PC-9 (cell line): ENCODE data around the gene ALDH3A1. TPM values are rescaled to one million over a fixed set of nuclear protein-coding genes. Genes with fewer than 3 reads are reported as not detected.
A peak's percentile ranks its signal among the peaks of the same experiment; 100 is the strongest.

Experiments
- BruUV-seq: library from RNA; stranded (reverse); fragments of 400-500 nt; replicated peaks from 2 replicates; lab custom pipeline; 2021; lab: Mats Ljungman, UMichigan
- CTCF ChIA-PET: fragments of 300-600 bp; sonication (Branson Sonifier 250); formaldehyde crosslinking; loops from one replicate; lab custom pipeline; 2022; ENCODE audit warnings: antibody characterized with exemption; lab: Charles Lee
- POLR2A ChIA-PET: fragments of 300-600 bp; sonication (Branson Sonifier 250); formaldehyde crosslinking; loops from one replicate; lab custom pipeline; 2022; ENCODE audit warnings: antibody characterized with exemption; ENCODE audit not compliant: unreplicated experiment; lab: Charles Lee
- DNase-seq, 2 experiments: peaks; one replicate each; pipeline versions ENCODE4 v3.0.0 to v3.0.0-alpha.2; 2015 to 2022; ENCODE audit warnings: mixed read lengths in 1 of 2
- H2AFZ ChIP-seq: fragments of 200-600 bp; sonication (generic); 2 replicates; pipeline ENCODE4 v1.8.1; 2017; ENCODE audit warnings: antibody characterized with exemption
- H3F3A ChIP-seq: fragments of 200-600 bp; sonication (generic); 2 replicates; pipeline ENCODE4 v1.8.1; 2017; ENCODE audit warnings: antibody characterized with exemption, mild to moderate bottlenecking, low read depth; ENCODE audit not compliant: insufficient read depth
- H3K27ac ChIP-seq: fragments of 200-600 bp; sonication (generic); 2 replicates; pipeline ENCODE4 v1.6.1; 2016; ENCODE audit warnings: mixed run types
- H3K27me3 ChIP-seq: fragments of 200-600 bp; sonication (generic); 2 replicates; pipeline ENCODE4 v1.6.1; 2016; ENCODE audit warnings: low read depth, mixed run types; ENCODE audit not compliant: insufficient read depth
- H3K36me3 ChIP-seq: fragments of 200-600 bp; sonication (generic); 2 replicates; pipeline ENCODE4 v1.6.1; 2016; ENCODE audit warnings: low read depth, mixed run types
- H3K4me1 ChIP-seq: fragments of 200-600 bp; sonication (generic); replicated peaks from 2 replicates; pipeline ENCODE4 v1.6.1; 2016; ENCODE audit warnings: mixed run types; ENCODE audit not compliant: insufficient read depth
- H3K4me2 ChIP-seq: fragments of 200-600 bp; sonication (generic); 2 replicates; pipeline ENCODE4 v1.6.1; 2017; ENCODE audit warnings: mixed run types
- H3K4me3 ChIP-seq: fragments of 200-600 bp; sonication (generic); 2 replicates; pipeline ENCODE4 v1.6.1; 2016; ENCODE audit warnings: mixed run types
- H3K79me2 ChIP-seq: fragments of 200-600 bp; sonication (generic); 2 replicates; pipeline ENCODE4 v1.6.1; 2017; ENCODE audit warnings: low read depth, mixed run types
- H3K9me2 ChIP-seq: fragments of 200-600 bp; sonication (generic); 2 replicates; pipeline ENCODE4 v1.8.1; 2017; ENCODE audit warnings: mild to moderate bottlenecking; ENCODE audit not compliant: insufficient read depth
- H3K9me3 ChIP-seq: fragments of 200-600 bp; sonication (generic); 2 replicates; pipeline ENCODE4 v1.8.1; 2016; ENCODE audit warnings: low read depth; ENCODE audit not compliant: insufficient read depth
- H4K20me1 ChIP-seq: fragments of 200-600 bp; sonication (generic); 2 replicates; pipeline ENCODE4 v1.8.1; 2017; ENCODE audit not compliant: insufficient read depth
- EZH2 ChIP-seq: fragments of 200-600 bp; sonication (generic); IDR thresholded peaks from 2 replicates; pipeline ENCODE4 v1.8.0; 2017; ENCODE audit warnings: antibody characterized with exemption, low read depth
- intact Hi-C: fragments of 100-400 bp; cut with micrococcal nuclease; formaldehyde crosslinking; loops from one replicate; pipeline ENCODE4 v1.10.0; 2022; ENCODE audit not compliant: unreplicated experiment
- total RNA-seq: library from RNA; stranded (reverse); gene quantifications from 2 replicates; pipeline ENCODE4 v1.2.3, GENCODE V29; 2021
- TF ChIP-seq, protein P1 (sequence below): fragments of 200-600 bp; sonication (generic); conservative IDR thresholded peaks from 2 replicates; pipeline ENCODE4 v1.6.1; 2017; ENCODE audit warnings: mixed run types, antibody characterized with exemption, mild to moderate bottlenecking, moderate library complexity

The ALDH3A1 gene
- total RNA-seq, 1 experiment from 2014 or later = 1,620 TPM

GRCh38 chr17:19716108-19717030 is 31.7 kb downstream of the ALDH3A1 start, which contains the start of gene SLC47A2:
Gene SLC47A2, minus strand, starts transcription at chr17:19716584. Its CDS starts 29 bp downstream, at chr17:19716555.
- no peak within 1 kb of the TSS for H3K4me3 ChIP-seq
- no TSS peak for BruUV-seq
- TF ChIP-seq EZH2 = no peak
- TF ChIP-seq, protein P1, sequence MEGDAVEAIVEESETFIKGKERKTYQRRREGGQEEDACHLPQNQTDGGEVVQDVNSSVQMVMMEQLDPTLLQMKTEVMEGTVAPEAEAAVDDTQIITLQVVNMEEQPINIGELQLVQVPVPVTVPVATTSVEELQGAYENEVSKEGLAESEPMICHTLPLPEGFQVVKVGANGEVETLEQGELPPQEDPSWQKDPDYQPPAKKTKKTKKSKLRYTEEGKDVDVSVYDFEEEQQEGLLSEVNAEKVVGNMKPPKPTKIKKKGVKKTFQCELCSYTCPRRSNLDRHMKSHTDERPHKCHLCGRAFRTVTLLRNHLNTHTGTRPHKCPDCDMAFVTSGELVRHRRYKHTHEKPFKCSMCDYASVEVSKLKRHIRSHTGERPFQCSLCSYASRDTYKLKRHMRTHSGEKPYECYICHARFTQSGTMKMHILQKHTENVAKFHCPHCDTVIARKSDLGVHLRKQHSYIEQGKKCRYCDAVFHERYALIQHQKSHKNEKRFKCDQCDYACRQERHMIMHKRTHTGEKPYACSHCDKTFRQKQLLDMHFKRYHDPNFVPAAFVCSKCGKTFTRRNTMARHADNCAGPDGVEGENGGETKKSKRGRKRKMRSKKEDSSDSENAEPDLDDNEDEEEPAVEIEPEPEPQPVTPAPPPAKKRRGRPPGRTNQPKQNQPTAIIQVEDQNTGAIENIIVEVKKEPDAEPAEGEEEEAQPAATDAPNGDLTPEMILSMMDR = no peak
- H3K4me2 ChIP-seq = peak within 1 kb of the TSS; percentile 65
- H3K27ac ChIP-seq = no peak within 1 kb of the TSS
- ChIA-PET POLR2A (interaction anchor here (0.6 kb wide), 2 partner anchors 10 to 68 kb away, joined by 3 to 5 read pairs; partner anchors contain the start of gene ALDH3A2), CTCF (no interaction called here)
- H3K27me3 ChIP-seq = no peaks in the 10 kb centered on the region
- intact Hi-C loops = loop anchor here (2.0 kb wide), 2 partner anchors 36 to 66 kb away; no protein-coding TSS in a partner anchor
- no peaks in the 10 kb centered on the region for H3K36me3 ChIP-seq
- no peaks in the 10 kb centered on the region for H4K20me1 ChIP-seq
- peak in 1 of 2 experiments; percentile 81 for DNase-seq
- H2AFZ ChIP-seq = no peak within 1 kb of the TSS
- peaks cover 23% of the 10 kb centered on the region for H3F3A ChIP-seq
- no peaks in the 10 kb centered on the region for H3K9me3 ChIP-seq
- H3K9me2 ChIP-seq = no peaks in the 10 kb centered on the region
- H3K4me1 ChIP-seq = peaks cover 67% of the 10 kb centered on the region
- H3K79me2 ChIP-seq = no peaks in the 10 kb centered on the region

DNA sequence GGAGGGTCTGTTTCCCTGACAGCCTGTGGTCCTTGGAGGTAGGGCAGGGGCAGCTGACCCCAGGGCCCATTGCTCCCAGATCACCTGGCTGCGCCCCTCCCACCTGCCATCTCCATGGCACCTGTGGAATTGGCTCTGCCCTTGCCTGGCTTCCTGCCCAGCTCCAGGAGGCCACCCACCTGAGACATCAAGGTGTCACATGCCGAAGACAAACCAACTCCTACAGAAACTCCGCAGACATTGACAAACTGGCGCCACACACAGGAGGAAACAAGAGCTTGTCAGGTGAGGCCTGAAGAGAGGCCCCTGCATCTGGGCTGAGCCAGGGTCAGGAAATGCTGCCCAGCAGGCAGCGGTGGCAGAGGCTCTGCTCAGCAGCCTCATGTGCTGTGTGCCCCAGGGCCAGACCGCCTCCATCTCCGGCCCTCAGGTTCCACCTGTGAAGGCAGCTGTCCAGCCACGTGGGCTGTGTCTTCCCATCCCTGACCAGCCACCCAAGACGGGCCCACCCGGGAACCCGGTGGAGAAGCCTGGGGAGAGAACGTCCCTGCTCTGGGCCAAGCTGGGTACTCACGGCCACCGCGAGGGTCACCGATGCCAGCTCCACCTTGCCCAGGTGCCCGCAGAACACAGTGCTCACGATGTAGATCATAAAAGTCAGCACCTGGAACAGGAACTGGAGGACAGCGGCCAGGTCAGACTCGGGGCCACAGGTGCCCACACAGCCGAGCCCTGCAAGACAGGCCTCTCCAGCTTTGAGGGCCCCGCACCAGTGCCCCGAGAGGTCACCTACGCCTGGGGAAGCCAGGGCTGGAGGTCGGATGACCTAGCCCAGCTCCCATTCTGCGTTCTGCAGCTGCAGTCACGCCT is 33.3 kb downstream of the ALDH3A1 start:
- Histone ChIP-seq H3K27me3 (no peaks in the 10 kb centered on the region), H3K79me2 (no peaks in the 10 kb centered on the region), H3K4me2 (no peak overlapping the region), H4K20me1 (no peaks in the 10 kb centered on the region), H3F3A (peaks cover 15% of the 10 kb centered on the region), H2AFZ (no peak overlapping the region), H3K4me1 (peaks cover 51% of the 10 kb centered on the region), H3K36me3 (no peaks in the 10 kb centered on the region), H3K27ac (no peak overlapping the region), H3K9me3 (no peaks in the 10 kb centered on the region), H3K4me3 (no peak overlapping the region), H3K9me2 (no peaks in the 10 kb centered on the region)
- TF ChIP-seq, protein P1 = no peak
- TF ChIP-seq EZH2 = no peak
- no TSS peak for BruUV-seq
- CTCF ChIA-PET = interaction anchor here (0.5 to 1.3 kb wide), 4 partner anchors 13 to 286 kb away, joined by 3 to 9 read pairs (median 4); no protein-coding TSS in a partner anchor
- DNase-seq = peak in 1 of 2 experiments; percentile 87
- intact Hi-C loops = loop anchor here (1.0 to 2.0 kb wide), 2 partner anchors 10 to 200 kb away; no protein-coding TSS in a partner anchor
- POLR2A ChIA-PET = interaction anchor here (0.5 to 1.1 kb wide), 5 partner anchors 37 to 337 kb away, joined by 3 to 4 read pairs (median 3); partner anchors contain the start of gene MAPK7
